ENCODE measurements around the gene CCDC194.
A peak's percentile ranks its signal among the peaks of the same experiment; 100 is the strongest.

CCDC194 gene

DNA sequence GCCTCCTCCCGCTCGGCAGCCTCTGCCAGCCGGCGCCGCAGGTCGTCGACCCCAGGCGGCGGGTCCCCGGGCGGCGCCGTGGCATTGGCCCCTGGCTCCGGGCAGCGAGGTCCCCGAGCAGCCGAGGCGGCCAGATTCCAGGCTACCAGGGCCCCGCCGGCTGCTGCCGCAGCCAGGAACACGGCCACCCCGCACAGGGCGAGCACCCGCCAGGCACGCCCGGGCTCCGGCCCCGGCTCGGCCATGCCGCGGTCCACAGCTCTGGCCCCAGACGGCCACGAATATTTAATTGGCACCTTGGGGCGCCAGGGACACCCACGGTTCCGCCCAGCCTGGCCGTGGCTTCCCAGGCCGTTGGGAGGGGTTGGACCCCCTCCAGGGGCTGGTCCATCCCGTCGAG is at the start of gene CCDC194:
Gene CCDC194, minus strand, starts transcription at position 283 of the 400 bp plus-strand sequence. Its CDS starts 38 bp downstream, at position 245.
- DNase-seq = no peak

- DNase-seq = no peak
These were observed 47.4 kb upstream of the CCDC194 start for GRCh38 chr19:17441241-17442021.

DNA sequence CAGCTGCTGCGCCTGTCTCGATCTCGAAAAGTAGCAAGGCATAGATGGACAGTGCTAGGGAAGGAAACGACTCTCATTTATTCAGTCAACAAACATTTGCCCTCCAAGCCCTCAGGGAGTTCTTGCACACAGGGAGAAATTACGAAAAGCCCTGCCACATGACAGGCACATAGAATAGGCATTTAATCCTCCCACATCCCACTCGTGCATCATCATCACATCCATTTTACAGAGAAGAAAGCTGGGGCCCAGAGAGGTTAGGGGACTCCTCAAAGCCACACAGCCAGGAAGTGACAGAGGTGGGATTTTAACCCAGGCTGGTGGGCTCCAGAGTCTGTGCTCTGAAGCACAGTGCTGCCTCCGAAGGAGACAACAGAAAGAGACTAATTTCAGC is 42.9 kb upstream of the CCDC194 start:
- no peak for DNase-seq

- DNase-seq = no peak
These were observed 42.3 kb upstream of the CCDC194 start for GRCh38 chr19:17436094-17436873.

GRCh38 chr19:17435218-17435617 is 41.2 kb upstream of the CCDC194 start:
- no peak for DNase-seq

DNA sequence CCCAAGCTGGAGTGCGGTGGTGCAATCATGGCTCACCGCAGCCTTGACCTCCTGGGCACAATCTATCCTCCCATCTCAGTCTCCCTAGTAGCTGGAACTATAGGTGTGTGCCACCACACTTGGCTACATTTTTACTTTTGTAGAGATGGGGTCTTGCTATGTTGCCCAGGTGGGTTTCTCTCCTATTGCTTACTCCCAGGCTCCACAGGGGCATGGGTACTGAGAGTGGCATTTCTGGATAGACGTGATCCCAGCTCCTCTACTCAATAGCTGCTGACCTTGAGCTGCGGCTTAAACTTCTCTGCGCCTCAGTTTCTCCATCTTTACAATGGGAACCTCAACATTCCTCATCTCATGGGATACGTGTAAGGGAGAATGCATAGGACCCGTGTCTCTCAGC is 37.4 kb upstream of the CCDC194 start:
- no peak for DNase-seq

DNA sequence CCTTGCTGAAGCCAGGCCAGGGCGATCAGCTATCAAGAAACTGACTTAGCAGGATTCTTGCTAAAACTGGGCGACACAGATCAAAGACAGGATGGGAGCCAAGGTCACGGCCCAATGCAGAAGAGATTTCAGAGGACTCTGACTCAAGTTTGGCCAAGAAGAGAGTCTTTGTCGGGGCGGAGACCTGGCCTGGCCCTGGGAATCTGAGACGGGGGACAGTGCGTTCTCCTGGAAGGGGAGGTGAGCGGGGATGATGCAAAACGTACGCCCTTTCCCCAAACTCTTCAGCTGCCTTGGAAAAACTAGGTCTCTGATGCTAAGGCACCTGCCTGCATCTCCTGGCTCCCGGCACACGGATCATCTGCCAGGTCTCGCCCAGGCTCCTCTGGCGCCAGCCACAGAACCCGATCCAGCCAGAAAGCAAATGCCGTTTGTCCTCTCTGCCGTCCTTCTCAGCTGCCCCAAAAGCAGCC is 35.7 kb upstream of the CCDC194 start:
- no peak for DNase-seq

DNA sequence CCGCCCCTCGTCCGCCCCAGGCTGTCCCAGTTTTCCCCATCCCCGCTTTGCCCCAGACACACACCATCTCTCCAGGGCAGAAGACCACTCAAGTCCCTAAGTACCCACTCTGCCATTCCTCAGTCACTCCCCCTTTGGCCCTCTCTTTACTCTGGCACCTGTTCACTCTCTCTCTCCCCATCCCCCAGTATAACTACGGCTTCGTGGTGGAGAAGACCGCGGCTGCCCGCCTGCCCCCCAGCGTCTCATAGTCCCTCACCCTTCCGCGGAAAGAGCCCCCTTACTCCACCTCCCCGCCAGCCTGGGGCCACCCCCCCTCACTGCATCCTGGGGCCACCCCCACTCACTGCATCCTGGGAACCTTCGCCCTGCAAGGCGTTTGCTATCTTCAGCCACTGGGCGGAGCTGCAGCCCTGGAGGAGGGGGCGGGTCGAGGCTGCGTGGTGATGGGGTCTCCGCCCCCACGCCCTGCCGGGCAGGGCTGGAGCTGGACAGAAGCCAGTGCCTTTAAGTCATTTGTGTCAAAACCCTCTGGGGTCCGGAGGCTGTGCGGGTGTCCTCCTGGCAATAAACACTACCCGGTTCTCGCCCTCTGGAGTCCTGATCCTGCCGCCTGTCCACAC is 30.9 kb upstream of the CCDC194 start:
- DNase-seq = peak; percentile 24

DNA sequence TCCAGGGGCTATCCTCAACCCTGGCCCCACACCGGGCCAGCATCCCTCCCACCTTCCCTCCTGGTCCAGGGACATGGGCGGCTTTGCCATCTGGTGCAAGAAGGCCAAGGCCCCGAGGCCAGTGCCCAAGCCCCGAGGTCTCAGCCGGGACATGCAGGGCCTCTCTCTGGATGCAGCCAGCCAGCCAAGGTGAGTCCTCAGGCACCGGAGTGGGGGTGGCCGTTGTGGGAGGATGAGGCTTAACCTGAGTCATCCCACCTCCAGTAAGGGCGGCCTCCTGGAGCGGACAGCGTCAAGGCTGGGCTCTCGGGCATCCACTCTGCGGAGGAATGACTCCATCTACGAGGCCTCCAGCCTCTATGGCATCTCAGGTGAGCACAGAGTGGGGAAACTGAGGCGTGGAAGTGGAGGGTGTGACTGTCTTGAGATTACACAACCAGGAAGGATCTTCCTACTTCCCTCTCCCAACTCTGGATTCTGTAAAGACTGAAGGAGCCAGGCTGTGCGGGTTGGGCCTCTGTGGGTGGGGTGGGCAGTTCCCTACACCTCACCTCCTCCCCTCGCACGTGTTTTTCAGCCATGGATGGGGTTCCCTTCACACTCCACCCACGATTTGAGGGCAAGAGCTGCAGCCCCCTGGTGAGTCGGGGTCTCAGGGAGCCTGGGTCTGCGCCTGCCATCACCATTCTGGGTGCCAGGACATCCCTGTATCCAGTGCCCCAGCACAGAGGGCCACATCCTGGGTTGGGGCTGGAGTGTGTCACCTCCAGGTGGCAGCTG is 29.6 kb upstream of the CCDC194 start:
- DNase-seq = no peak

DNA sequence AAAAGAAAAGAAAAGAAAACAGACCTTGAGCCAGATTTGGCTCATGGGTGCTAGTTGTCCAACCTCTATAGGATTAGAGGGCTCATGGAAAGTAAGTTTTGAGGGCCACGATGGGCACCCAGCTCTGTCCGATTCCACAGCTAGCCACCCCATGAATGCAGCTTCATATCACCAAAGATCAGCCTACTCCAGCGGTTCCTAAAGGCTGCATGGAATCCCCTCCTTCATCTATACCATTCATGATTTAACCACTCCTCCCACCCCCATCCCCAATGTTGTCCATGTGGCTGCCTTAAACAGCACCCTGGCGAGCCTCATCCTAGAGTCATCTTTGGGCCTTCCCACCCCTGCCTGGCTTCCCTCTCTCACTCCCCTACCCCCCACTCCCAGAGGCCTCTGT is 27.9 kb upstream of the CCDC194 start:
- no peak for DNase-seq

DNA sequence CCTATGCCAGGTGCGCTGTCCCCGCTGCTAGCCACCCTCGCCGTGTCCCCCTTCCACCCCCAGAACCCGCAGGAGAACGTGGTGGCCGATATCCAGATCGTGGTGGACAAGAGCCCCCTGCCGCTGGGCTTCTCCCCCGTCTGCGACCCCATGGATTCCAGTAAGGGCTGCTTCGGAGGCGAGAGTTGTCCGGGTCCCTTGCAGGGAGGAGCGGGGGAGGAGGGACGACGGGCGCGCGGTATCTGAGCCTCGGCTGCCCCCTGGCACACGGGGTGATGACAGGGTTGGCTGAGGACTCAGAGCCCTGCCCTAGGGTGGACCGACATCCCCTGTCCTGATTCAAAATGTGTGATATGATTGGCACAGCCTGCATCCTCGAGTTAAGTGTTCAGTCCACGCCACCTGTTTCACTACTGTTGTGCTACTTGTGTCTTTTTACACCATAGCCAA is 26.5 kb upstream of the CCDC194 start:
- no peak for DNase-seq

GRCh38 chr19:17419621-17420474 is 25.9 kb upstream of the CCDC194 start, which contains the start of gene MVB12A:
MVB12A (plus strand) TSS chr19:17420047; CDS start chr19:17420136, 89 bp downstream.
- DNase-seq = peak; percentile 99

DNA sequence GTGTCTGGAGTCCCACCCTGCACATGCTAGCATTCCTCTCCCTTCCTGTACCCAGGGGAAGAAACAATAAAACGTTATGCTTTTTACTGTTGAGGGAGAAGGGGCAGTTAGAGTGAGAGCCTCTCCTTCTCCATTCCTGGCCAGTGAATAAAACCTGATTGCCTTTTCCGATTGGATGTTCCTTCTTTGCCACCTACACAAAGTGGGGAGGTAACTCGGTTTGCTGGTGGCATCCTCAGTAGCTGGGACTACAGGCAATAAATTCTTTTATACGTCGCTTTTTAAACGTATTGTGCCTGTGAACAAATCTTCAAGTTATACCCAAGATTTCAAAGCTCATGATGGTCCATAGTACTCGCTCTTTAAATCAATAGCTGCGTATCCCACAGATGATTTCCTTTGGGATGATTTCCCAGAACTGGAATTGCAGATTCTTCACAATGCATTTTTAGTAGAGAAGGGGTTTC is 25.2 kb upstream of the CCDC194 start:
- no peak for DNase-seq

GRCh38 chr19:17418710-17419109 is 24.7 kb upstream of the CCDC194 start:
- no peak for DNase-seq

- DNase-seq = no peak
These were observed 21.1 kb upstream of the CCDC194 start for GRCh38 chr19:17415121-17415520.

DNA sequence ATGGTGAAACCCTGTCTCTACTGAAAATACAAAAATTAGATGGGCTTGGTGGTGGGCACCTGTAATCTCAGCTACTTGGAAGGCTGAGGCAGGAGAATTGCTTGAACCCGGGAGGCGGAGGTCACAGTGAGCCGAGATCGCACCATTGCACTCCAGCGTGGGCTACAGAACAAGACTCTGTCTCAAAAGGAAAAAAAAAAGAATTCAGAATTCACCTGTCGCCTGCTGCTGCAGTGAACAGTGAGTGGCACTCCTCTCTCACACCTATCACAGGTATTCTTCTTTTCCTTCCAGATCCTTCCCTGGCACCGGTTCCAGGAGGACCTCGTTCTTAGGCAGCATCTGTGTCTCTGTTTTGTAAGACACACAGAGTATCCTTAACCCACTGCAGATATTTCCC is 20.1 kb upstream of the CCDC194 start:
- DNase-seq = no peak

DNA sequence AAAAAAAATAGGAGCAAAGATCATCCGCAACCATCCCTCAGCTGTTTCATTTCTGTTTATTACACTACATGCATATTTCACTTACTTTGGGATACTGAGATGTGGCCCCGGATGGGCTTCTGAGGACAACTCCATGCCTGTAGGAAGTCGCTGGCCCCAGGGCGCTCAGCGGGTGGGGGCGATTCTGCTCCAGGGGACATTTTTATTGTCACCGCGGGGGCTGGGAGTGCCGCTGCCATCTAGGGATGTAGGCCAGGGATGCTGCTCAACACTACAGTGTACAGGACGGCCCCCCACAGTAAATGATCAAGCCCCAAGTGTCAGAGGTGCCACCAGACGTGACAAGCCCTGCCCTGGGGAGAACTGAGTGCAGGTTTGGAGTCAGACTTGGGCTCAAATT is 17.8 kb upstream of the CCDC194 start:
- DNase-seq = no peak

DNA sequence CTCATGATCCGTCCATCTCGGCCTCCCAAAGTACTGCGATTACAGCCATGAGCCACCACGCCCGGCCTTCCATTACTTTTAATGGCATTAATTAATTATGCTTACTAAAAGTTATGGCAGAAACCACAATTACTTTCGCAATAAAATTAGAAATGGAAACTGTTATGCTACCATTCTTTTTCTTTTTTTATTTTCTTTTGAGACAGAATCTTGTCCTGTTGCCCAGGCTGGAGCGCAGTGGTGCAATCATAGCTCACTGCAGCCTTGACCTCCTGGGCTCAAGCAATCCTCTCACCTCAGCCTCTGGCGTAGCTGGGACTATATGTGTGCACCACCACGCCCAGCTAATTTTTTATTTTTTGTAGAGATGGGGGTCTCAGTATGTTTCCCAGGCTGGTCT is 16.0 kb upstream of the CCDC194 start:
- no peak for DNase-seq

- no peak for DNase-seq
These were observed 12.8 kb upstream of the CCDC194 start for GRCh38 chr19:17406887-17407196.

DNA sequence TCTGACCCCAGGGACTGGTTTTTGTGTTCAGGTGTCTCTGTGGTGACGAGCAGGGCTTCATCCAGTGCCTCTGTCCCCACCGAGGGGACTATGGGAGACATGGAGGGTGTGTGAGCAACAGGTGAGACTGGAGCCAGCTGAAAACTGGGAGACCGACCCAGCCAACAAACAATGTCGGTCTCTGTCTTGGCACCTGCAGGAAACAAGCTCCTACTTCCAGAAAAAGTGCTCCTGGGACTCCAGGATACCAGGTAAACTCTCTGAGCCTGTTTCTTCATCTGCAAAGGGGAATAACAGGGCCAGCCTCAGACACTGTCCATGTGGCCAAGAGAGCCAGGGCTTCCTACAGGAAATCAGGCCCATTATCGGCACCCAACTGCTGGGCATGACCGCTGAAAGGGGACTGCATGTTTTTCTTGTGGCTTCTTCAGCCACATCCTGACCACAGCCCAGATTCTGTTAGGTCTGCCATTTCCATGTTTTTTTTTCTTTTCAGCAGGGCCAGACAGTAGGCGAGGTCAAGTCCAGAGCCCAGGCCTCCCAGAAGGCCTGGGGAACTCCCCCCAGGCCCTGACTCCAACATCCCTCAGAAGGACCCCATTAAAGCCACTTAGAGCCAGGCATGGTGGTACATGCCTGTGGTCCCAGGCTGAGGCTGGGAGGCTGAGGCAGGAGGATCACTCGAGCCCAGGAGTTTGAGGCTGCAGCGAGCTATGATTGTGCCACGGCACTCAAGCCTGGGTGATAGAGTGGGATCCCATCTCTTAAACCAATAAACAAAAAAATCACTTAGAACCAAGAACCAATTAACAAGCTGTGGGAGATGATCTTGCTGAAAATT is 12.3 kb upstream of the CCDC194 start:
- DNase-seq = no peak

All from HCEC 1CT (cell line).